SK-N-MC (cell line): ENCODE results near the gene CAPN2.

ENCODE experiments used
- EZH2 ChIP-seq: fragments of 200-600 bp; sonication (generic); IDR thresholded peaks from one replicate; pipeline ENCODE4 v1.6.1; 2017; ENCODE audit warnings: antibody characterized with exemption
- POLR2AphosphoS5 ChIP-seq: IDR thresholded peaks from 2 replicates; pipeline ENCODE4 v1.6.1; 2012; ENCODE audit warnings: mild to moderate bottlenecking, low read depth, low read length, borderline replicate concordance

- TF ChIP-seq EZH2 (no peak), POLR2AphosphoS5 (no peak)
Measured at GRCh38 chr1:223723351-223723904, 11.1 kb downstream of the CAPN2 start.
